Adrenal gland (tissue), 12 donors: ENCODE data around the gene SCYL3. TPM values are rescaled to one million over a fixed set of nuclear protein-coding genes. Genes with fewer than 3 reads are reported as not detected.

Experiments used
- DNase-seq, 7 donors: peaks; one replicate each; pipeline ENCODE4 v3.0.0-alpha.2; 2019 to 2020
- H3K27ac ChIP-seq, 5 donors: fragments of 200-600 bp; sonication (generic) in 4 of 5; 1 replicate in 3 of 5; 2 replicates in 2 of 5; pipeline versions ENCODE4 v1.5.1 to v1.8.0; 2016 to 2020; ENCODE audit warnings: mild to moderate bottlenecking in 1 of 5
- H3K27me3 ChIP-seq: fragments of 200-600 bp; 2 replicates; pipeline ENCODE4 v1.8.0; 2021
- H3K36me3 ChIP-seq, 2 donors: fragments of 200-600 bp; replicated peaks in 1 of 2; 1 replicate in 1 of 2; 2 replicates in 1 of 2; pipeline versions ENCODE4 v1.5.1 to v1.8.0; 2018 to 2022
- H3K4me1 ChIP-seq, 2 donors: fragments of 200-600 bp; replicated peaks in 1 of 2; 1 replicate in 1 of 2; 2 replicates in 1 of 2; pipeline versions ENCODE4 v1.5.1 to v1.8.0; 2018 to 2021
- H3K4me3 ChIP-seq, 4 donors: fragments of 200-600 bp; sonication (generic) in 3 of 4; one replicate each; pipeline ENCODE4 v1.5.1; 2016 to 2018
- H3K9me3 ChIP-seq, 3 donors: fragments of 200-600 bp; sonication (generic) in 1 of 3; replicated peaks in 1 of 3; 1 replicate in 2 of 3; 2 replicates in 1 of 3; pipeline versions ENCODE4 v1.5.1 to v1.8.0; 2016 to 2021
- CTCF ChIP-seq, 6 experiments: fragments of 450-650 bp in 4 of 6; fragments of 200-600 bp in 2 of 6; sonication (generic) in 1 of 6; IDR thresholded peaks; 1 replicate in 5 of 6; 2 replicates in 1 of 6; pipeline versions ENCODE4 v1.5.1 to v1.8.0; 2016 to 2021; ENCODE audit warnings: antibody characterized with exemption in 6 of 6, mild to moderate bottlenecking in 2 of 6, moderate library complexity in 1 of 6
- POLR2A ChIP-seq, 2 donors: fragments of 450-650 bp; IDR thresholded peaks; one replicate each; pipeline ENCODE4 v1.6.1; 2017; ENCODE audit warnings: antibody characterized with exemption in 2 of 2, mild to moderate bottlenecking in 2 of 2, moderate library complexity in 1 of 2
- WGBS, 4 donors: extraction: QIAGEN DNeasy Blood & Tissue Kit in 2 of 4; methylation state at CpG; one replicate each; pipeline versions ENCODE4 v1.1.5 to v1.1.7; 2013 to 2017; 5-methylcytosine and 5-hydroxymethylcytosine counted together
- intact Hi-C, 2 donors: fragments of 100-400 bp; cut with DNase I; formaldehyde crosslinking; loops; one replicate each; pipeline versions ENCODE4 v1.14.1 to v1.15.0; 2022 to 2023
- polyA plus RNA-seq, 3 donors: library from polyadenylated mRNA; stranded (reverse); fragments of 200-250 nt in 2 of 3; fragments of 350-450 nt in 1 of 3; fragmentation: Illumina TruSeq in 1 of 3; extraction: RNeasy Lipid Tissue Mini Kit (QIAGEN cat#74804) in 1 of 3; gene quantifications; one replicate each; pipeline ENCODE4 v1.2.3, GENCODE V29; 2013 to 2014
- total RNA-seq, 9 donors: library from RNA; depleted of rRNA in 4 of 9; stranded (reverse); fragments of >200 nt in 4 of 9; fragments of 120-200 nt in 1 of 9; fragmentation: NEBNext Ultra II Directional in 1 of 9; extraction: Animal tissue kit (Norgen Biotek cat#: 25700) in 1 of 9; gene quantifications; one replicate each; pipeline versions ENCODE4 v1.1.0 to v1.2.4, GENCODE V29; 2013 to 2023
- donor health status: healthy with polysubstance abuse.
- donor health status: Bipolar disorder and iron deficiency.
- donor health status: DM: yes; HTN: yes; CAD: no.
- donor health status: DM: no; HTN: no; CAD: no.
- donor health status: DM: no; HTN: no; CAD: no.
- donor health status: DM: yes; HTN: yes; CAD: no.

Gene SCYL3
- total and polyA plus RNA-seq, 12 donors: 3.4 to 15.0 (median 10.1) TPM

- H3K9me3 ChIP-seq: no peaks in the 10 kb centered on the region
- H3K4me1 ChIP-seq: no peaks in the 10 kb centered on the region
- H3K4me3 ChIP-seq: no peak overlapping the region
- no peak for DNase-seq
- intact Hi-C loops: no loop called here
- no peaks in the 10 kb centered on the region for H3K36me3 ChIP-seq
- H3K27me3 ChIP-seq: no peaks in the 10 kb centered on the region
- H3K27ac ChIP-seq: no peak overlapping the region
- TF ChIP-seq POLR2A (IDR thresholded peaks at IDR 0.05): no peak
Observed at GRCh38 chr1:169906938-169907337, 13.2 kb upstream of the SCYL3 start.

GRCh38 chr1:169904834-169905233 lies 11.1 kb upstream of the SCYL3 start:
- Histone ChIP-seq H3K9me3 (no peaks in the 10 kb centered on the region), H3K4me1 (no peaks in the 10 kb centered on the region), H3K27ac (no peak overlapping the region), H3K36me3 (no peaks in the 10 kb centered on the region), H3K4me3 (no peak overlapping the region), H3K27me3 (no peaks in the 10 kb centered on the region)
- TF ChIP-seq CTCF (IDR thresholded peaks at IDR 0.05) (no peak), POLR2A (IDR thresholded peaks at IDR 0.05) (no peak)
- intact Hi-C loops: no loop called here
- DNase-seq: no peak
- 75 to 89% (median 83%) methylated on average over 1 of the region's 1 CpG for WGBS, 4 donors

- Histone ChIP-seq H3K27ac (no peak overlapping the region), H3K36me3 (no peaks in the 10 kb centered on the region), H3K4me3 (no peak overlapping the region), H3K9me3 (no peaks in the 10 kb centered on the region), H3K4me1 (no peaks in the 10 kb centered on the region), H3K27me3 (no peaks in the 10 kb centered on the region)
- intact Hi-C loops: no loop called here
- 53 to 65% (median 62%) methylated on average over 5 of the region's 5 CpGs for WGBS, 4 donors
- no peak for DNase-seq
- TF ChIP-seq CTCF (IDR thresholded peaks at IDR 0.05) (no peak), POLR2A (IDR thresholded peaks at IDR 0.05) (no peak)
Observed at GRCh38 chr1:169902751-169903150, 9.1 kb upstream of the SCYL3 start.

- intact Hi-C loops: no loop called here
- no peaks in the 10 kb centered on the region for H3K36me3 ChIP-seq
- no peak overlapping the region for H3K27ac ChIP-seq
- DNase-seq: no peak
- no peaks in the 10 kb centered on the region for H3K27me3 ChIP-seq
- H3K9me3 ChIP-seq: no peaks in the 10 kb centered on the region
- no peaks in the 10 kb centered on the region for H3K4me1 ChIP-seq
- TF ChIP-seq POLR2A (IDR thresholded peaks at IDR 0.05) (no peak), CTCF (IDR thresholded peaks at IDR 0.05) (no peak)
- no peak overlapping the region for H3K4me3 ChIP-seq
Observed at GRCh38 chr1:169901115-169901514, 7.4 kb upstream of the SCYL3 start.

GRCh38 chr1:169900571-169900970 lies 6.9 kb upstream of the SCYL3 start:
- DNase-seq: no peak
- H3K4me1 ChIP-seq: no peaks in the 10 kb centered on the region

More at GRCh38 chr1:169900571-169900970, 6.9 kb upstream of the SCYL3 start:
- intact Hi-C loops: no loop called here
- TF ChIP-seq CTCF (IDR thresholded peaks at IDR 0.05) (no peak), POLR2A (IDR thresholded peaks at IDR 0.05) (no peak)
- no peak overlapping the region for H3K27ac ChIP-seq
- no peak overlapping the region for H3K4me3 ChIP-seq
- H3K9me3 ChIP-seq: no peaks in the 10 kb centered on the region
- no peaks in the 10 kb centered on the region for H3K36me3 ChIP-seq
- no peaks in the 10 kb centered on the region for H3K27me3 ChIP-seq
